WTC11 (cell line): ENCODE results near the gene GK2.

Source experiments
- ATF2 ChIP-seq: sonication (generic); formaldehyde crosslinking; IDR thresholded peaks from 2 replicates; pipeline ENCODE4 v1.8.1; 2022; ENCODE audit warnings: low read depth, missing genetic modification reagents, borderline replicate concordance
- CTCF ChIP-seq: fragments of 200-600 bp; IDR thresholded peaks from 2 replicates; pipeline ENCODE4 v1.8.0; 2022; ENCODE audit warnings: antibody characterized with exemption
- HMGA2 ChIP-seq: fragments of 250-450 bp; sonication (Bioruptor Pico); IDR thresholded peaks from 2 replicates; pipeline ENCODE4 v1.4.0; 2021; ENCODE audit warnings: mild to moderate bottlenecking, moderate library complexity
- NR1H2 ChIP-seq: sonication (generic); formaldehyde crosslinking; IDR thresholded peaks from 2 replicates; pipeline ENCODE4 v1.9.0; 2021; ENCODE audit warnings: mild to moderate bottlenecking, moderate library complexity, missing genetic modification reagents
- PREB ChIP-seq: sonication (generic); formaldehyde crosslinking; IDR thresholded peaks from 2 replicates; pipeline ENCODE4 v1.8.1; 2022; ENCODE audit warnings: mild to moderate bottlenecking, missing genetic modification reagents, moderate library complexity, borderline replicate concordance
- USF2 ChIP-seq: sonication (generic); formaldehyde crosslinking; IDR thresholded peaks from 2 replicates; pipeline ENCODE4 v1.8.1; 2023; ENCODE audit warnings: mild to moderate bottlenecking, missing genetic modification reagents, moderate library complexity
- ZNF138 ChIP-seq: sonication (generic); formaldehyde crosslinking; conservative IDR thresholded peaks from 2 replicates; pipeline ENCODE4 v1.8.1; 2022; ENCODE audit warnings: mild to moderate bottlenecking, moderate library complexity, missing genetic modification reagents

- TF ChIP-seq CTCF (no peak), ATF2 (no peak), HMGA2 (no peak), ZNF138 (CRISPR knock-in tag) (no peak), PREB (CRISPR knock-in tag) (no peak), USF2 (CRISPR knock-in tag) (no peak), NR1H2 (CRISPR knock-in tag) (no peak)
Observed at GRCh38 chr4:79362626-79363025, 45.4 kb downstream of the GK2 start.
